Measurements from ENCODE around the gene UTF1.

The UTF1 gene

DNA sequence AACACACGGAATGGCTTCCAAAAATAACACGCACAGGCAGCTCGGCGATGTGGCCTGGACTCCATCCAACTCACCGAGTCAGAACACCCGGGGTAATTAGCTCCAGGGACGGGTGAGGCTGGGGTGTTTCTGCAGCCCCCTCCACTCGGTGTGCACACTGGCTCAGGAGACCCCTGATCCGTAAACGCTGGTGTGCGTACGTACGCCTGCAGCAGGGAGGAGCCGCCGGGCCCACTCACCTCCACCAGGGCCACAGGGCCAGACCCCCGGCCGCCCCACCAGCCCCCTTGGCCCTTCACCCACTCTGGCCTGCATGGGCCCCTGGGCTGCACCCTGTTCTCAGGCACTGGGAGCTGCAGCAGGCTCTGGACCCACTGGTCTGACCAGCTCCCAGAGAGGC lies 22.4 kb upstream of the UTF1 start:
- DNase-seq (ENCODE audit: low read depth): no peak
- TF ChIP-seq, protein P1, sequence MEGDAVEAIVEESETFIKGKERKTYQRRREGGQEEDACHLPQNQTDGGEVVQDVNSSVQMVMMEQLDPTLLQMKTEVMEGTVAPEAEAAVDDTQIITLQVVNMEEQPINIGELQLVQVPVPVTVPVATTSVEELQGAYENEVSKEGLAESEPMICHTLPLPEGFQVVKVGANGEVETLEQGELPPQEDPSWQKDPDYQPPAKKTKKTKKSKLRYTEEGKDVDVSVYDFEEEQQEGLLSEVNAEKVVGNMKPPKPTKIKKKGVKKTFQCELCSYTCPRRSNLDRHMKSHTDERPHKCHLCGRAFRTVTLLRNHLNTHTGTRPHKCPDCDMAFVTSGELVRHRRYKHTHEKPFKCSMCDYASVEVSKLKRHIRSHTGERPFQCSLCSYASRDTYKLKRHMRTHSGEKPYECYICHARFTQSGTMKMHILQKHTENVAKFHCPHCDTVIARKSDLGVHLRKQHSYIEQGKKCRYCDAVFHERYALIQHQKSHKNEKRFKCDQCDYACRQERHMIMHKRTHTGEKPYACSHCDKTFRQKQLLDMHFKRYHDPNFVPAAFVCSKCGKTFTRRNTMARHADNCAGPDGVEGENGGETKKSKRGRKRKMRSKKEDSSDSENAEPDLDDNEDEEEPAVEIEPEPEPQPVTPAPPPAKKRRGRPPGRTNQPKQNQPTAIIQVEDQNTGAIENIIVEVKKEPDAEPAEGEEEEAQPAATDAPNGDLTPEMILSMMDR (IDR thresholded peaks at IDR 0.05; ENCODE audit: low read depth, low read length, missing control alignments): no peak
- H3K4me3 ChIP-seq (ENCODE audit: low read depth, low read length): no peak overlapping the region
- in situ Hi-C loops (cut with HindIII; ENCODE audit: low sequenced_read_pairs): no loop called here

DNA sequence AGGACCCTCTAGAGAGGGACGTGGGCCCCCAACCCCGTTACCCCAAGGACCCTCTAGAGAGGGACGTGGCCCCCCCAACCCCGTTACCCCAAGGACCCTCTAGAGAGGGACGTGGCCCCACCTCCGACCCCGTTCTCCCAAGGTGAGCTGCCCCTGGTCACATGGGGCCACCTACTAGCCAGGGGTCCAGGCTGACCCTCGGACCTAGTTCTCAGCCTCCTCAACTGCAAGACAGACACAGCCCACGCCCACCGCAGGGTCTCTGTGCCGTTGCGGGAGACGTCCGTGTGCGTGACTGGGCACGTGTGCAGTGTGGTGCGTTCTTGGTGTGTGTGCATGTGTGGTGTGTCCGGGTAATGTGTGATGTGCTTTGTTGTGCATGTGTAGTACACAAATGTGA lies 21.6 kb upstream of the UTF1 start:
- in situ Hi-C loops (cut with HindIII; ENCODE audit: low sequenced_read_pairs): no loop called here
- DNase-seq (ENCODE audit: low read depth): no peak
- TF ChIP-seq, protein P1 (IDR thresholded peaks at IDR 0.05; ENCODE audit: low read depth, low read length, missing control alignments): no peak
- H3K4me3 ChIP-seq (ENCODE audit: low read depth, low read length): no peak overlapping the region

DNA sequence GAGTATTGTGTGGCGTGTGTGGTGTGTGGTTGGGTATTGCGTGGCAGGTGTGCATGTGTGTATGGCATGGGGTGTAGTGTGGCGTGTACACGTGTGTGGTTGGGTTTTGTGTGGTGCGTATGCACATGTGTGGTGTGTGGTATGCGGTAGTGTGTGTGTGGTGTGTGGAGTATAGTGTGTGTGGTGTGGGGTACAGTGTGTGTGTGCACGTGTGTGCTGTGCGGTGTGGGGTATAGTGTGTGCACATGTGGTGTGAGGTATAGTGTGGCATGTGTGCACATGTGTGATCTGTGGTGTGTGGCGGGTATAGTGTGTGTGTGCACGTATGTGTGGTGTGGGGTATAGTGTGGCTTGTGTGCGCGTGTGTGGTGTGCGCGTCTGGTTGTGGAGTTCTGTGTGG lies 20.9 kb upstream of the UTF1 start:
- DNase-seq (ENCODE audit: low read depth): no peak
- TF ChIP-seq, protein P1 (IDR thresholded peaks at IDR 0.05; ENCODE audit: low read depth, low read length, missing control alignments): no peak
- no peak overlapping the region for H3K4me3 ChIP-seq (ENCODE audit: low read depth, low read length)
- in situ Hi-C loops (cut with HindIII; ENCODE audit: low sequenced_read_pairs): no loop called here

DNA sequence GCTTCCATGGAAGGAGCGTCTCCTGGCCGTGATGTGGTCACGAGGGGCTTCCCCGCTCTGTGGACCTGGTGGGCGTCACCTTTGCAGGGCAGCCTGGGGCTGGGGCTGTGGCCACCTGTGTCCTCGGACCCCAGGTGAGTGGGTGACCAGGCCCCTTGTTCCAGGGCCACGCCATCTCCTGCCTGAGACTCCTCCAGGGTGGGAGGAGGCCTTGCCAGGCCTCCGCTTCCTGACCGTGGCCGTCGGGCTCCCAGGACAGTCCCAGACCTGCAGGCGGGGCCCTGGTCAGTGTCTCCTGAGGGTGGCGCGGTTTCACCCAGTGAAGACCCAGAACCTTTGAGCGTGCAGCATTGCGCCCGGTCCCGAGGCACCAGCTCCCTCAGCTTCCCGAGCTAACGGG lies 20.4 kb upstream of the UTF1 start:
- in situ Hi-C loops (cut with HindIII; ENCODE audit: low sequenced_read_pairs): no loop called here
- TF ChIP-seq, protein P1 (IDR thresholded peaks at IDR 0.05; ENCODE audit: low read depth, low read length, missing control alignments): no peak
- no peak for DNase-seq (ENCODE audit: low read depth)
- no peak overlapping the region for H3K4me3 ChIP-seq (ENCODE audit: low read depth, low read length)

DNA sequence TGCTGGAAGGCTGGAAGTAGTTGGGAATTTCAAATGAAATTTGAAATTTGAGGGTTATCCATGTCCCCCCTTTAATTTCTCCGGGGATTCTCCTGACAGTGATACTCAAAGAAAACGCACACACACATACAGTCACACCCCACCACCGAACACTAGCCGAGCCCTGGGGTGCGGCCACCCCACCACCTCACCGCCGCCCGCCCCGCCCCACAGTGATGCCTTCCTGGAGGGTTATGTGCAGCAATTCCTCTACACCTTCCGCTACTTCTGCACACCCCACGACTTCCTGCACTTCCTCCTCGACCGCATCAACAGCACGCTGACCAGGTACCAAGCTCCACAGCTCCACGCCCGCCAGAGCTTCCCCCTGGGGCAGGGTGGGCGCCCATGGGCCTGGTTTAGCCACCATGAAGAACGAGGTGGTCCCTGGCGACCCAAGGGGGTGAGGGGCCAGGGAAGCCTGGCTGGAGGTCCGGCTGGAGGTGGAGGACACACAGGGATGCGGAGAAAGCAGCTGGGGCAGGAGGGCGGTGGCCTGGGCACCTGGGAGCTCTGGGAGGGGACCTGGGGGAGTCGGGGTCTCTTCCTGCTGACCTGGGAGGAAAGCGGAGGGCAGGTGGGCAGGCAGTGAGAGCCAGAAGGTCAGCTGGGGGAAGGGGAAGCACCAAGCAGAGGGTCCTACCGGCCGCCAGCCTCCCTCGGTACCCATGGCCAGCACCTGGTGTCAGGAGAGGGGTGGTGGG lies 19.4 kb upstream of the UTF1 start:
- DNase-seq (ENCODE audit: low read depth): no peak
- in situ Hi-C loops (cut with HindIII; ENCODE audit: low sequenced_read_pairs): no loop called here
- TF ChIP-seq, protein P1 (IDR thresholded peaks at IDR 0.05; ENCODE audit: low read depth, low read length, missing control alignments): no peak
- no peak overlapping the region for H3K4me3 ChIP-seq (ENCODE audit: low read depth, low read length)

DNA sequence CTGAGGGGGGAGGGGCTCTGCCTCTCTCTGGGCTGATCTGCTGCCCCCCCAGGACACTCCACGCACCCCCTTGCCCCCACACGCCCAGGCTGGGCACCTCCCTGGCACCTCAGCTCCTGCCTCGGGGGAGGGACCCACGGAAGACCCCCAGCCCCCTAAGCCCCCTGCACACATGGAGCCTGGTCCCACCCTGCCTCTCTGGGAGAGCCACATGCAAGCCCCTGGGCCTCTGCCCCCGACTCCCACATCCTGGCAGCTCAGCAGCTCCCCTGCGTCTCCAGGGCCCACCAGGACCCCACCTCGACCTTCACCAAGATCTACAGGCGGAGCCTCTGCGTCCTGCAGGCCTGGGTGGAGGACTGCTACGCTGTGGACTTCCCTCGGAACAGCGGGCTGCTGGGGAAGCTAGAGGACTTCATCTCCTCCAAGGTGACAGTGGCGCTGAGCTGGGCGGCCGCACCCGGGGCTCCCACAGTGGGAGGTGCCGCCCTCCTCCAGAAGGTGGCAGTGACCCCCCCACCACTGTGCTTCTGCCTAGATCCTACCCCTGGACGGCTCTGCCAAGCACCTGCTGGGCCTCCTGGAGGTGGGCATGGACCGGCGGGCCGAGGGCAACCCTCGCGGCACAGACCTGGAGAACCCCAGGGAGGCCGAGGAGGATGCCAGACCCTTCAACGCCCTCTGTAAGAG lies 18.7 kb upstream of the UTF1 start:
- TF ChIP-seq, protein P1 (IDR thresholded peaks at IDR 0.05; ENCODE audit: low read depth, low read length, missing control alignments): no peak
- no peak overlapping the region for H3K4me3 ChIP-seq (ENCODE audit: low read depth, low read length)
- in situ Hi-C loops (cut with HindIII; ENCODE audit: low sequenced_read_pairs): no loop called here
- DNase-seq (ENCODE audit: low read depth): no peak

All from astrocyte of the cerebellum (primary cell).